Gastroesophageal sphincter (tissue), 3 donors: ENCODE measurements around the gene GATB.

Experiments used
- POLR2AphosphoS5 ChIP-seq: sonication (generic); formaldehyde crosslinking; IDR thresholded peaks from one replicate; pipeline ENCODE4 v1.6.1; 2017; ENCODE audit warnings: antibody characterized with exemption
- TF ChIP-seq, protein P1 (sequence below), 4 experiments: fragments of 200-600 bp in 2 of 4; fragments of 450-650 bp in 2 of 4; sonication (generic) in 1 of 4; IDR thresholded peaks; one replicate each; pipeline ENCODE4 v1.5.1; 2017 to 2019; ENCODE audit warnings: antibody characterized with exemption in 4 of 4, mild to moderate bottlenecking in 2 of 4, moderate library complexity in 2 of 4

DNA sequence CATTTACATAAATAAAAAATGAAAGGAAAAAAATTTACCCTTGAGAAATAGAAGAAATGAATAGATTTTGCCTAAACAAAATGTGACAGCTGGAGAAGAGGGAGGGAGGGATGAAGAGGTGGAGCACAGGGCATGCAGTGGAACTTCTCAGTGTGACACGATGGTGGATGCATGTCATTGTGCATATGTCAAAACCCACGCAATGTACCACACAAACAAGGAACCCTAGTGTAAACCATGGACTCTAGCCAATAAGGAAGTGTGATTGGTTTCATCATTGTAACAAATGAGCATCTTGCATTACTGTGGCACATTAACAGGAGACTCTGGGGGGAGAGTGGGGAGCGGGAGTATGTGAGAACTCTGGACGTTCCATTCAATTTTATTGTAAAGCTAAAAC lies 58.6 kb downstream of the GATB start:
- TF ChIP-seq, protein P1, sequence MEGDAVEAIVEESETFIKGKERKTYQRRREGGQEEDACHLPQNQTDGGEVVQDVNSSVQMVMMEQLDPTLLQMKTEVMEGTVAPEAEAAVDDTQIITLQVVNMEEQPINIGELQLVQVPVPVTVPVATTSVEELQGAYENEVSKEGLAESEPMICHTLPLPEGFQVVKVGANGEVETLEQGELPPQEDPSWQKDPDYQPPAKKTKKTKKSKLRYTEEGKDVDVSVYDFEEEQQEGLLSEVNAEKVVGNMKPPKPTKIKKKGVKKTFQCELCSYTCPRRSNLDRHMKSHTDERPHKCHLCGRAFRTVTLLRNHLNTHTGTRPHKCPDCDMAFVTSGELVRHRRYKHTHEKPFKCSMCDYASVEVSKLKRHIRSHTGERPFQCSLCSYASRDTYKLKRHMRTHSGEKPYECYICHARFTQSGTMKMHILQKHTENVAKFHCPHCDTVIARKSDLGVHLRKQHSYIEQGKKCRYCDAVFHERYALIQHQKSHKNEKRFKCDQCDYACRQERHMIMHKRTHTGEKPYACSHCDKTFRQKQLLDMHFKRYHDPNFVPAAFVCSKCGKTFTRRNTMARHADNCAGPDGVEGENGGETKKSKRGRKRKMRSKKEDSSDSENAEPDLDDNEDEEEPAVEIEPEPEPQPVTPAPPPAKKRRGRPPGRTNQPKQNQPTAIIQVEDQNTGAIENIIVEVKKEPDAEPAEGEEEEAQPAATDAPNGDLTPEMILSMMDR (IDR thresholded peaks at IDR 0.05) = no peak
- no peak for TF ChIP-seq POLR2AphosphoS5
